Loucy (cell line): Measurements from ENCODE around the gene KLK12.

Experiments used
- CTCF ChIP-seq: fragments of 200-600 bp; sonication (generic); conservative IDR thresholded peaks from 2 replicates; pipeline ENCODE4 v1.5.1; 2014; ENCODE audit warnings: mild to moderate bottlenecking, antibody characterized with exemption, low read length
- EZH2phosphoT487 ChIP-seq: fragments of 200-600 bp; IDR thresholded peaks from 2 replicates; pipeline ENCODE4 v1.6.1; 2018; ENCODE audit warnings: antibody characterized with exemption, mild to moderate bottlenecking, moderate library complexity, borderline replicate concordance

- TF ChIP-seq CTCF, result no peak
- TF ChIP-seq EZH2phosphoT487, result no peak
Measured at GRCh38 chr19:51047031-51047335, 12.2 kb upstream of the KLK12 start.
